Neural cell (in vitro differentiated cells): Measurements from ENCODE around the gene TBCK.

Source experiments
- TAF1 ChIP-seq: IDR thresholded peaks from 2 replicates; pipeline ENCODE4 v1.6.1; 2012; ENCODE audit warnings: low read depth
- TF ChIP-seq, protein P1 (sequence below): fragments of 450-650 bp; IDR thresholded peaks from 2 replicates; pipeline ENCODE4 v1.5.1; 2014; ENCODE audit warnings: antibody characterized with exemption, mild to moderate bottlenecking, moderate library complexity; ENCODE audit not compliant: poor library complexity, severe bottlenecking

DNA sequence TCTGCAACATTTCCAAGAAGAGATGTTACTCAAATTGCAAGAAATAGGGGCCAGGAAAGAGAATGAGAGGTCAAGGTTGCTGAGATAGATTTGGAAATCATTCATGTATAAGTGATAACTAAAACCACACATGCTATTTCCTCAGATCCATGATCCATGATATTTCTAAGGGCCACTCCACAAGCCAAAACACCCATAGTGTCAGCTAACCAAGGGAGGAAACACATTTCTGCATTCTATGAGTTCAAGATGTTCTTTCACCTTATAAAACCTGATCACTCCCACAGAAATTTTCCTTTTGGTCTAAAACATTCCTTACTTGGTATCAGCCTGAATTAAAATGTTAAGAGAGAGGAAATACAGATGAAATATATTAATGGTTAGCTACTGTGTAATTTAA, 47.2 kb downstream of the TBCK start:
- TF ChIP-seq, protein P1, sequence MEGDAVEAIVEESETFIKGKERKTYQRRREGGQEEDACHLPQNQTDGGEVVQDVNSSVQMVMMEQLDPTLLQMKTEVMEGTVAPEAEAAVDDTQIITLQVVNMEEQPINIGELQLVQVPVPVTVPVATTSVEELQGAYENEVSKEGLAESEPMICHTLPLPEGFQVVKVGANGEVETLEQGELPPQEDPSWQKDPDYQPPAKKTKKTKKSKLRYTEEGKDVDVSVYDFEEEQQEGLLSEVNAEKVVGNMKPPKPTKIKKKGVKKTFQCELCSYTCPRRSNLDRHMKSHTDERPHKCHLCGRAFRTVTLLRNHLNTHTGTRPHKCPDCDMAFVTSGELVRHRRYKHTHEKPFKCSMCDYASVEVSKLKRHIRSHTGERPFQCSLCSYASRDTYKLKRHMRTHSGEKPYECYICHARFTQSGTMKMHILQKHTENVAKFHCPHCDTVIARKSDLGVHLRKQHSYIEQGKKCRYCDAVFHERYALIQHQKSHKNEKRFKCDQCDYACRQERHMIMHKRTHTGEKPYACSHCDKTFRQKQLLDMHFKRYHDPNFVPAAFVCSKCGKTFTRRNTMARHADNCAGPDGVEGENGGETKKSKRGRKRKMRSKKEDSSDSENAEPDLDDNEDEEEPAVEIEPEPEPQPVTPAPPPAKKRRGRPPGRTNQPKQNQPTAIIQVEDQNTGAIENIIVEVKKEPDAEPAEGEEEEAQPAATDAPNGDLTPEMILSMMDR: no peak
- no peak for TF ChIP-seq TAF1
